Islet of Langerhans (tissue), 1 donor: ENCODE results near the gene PRR29.
"Not testable (repeated sequence)": the region's sequence is repeated elsewhere in the genome, so short reads cannot be mapped to it uniquely, and the experiment has no call there.

Source experiments
- FAIRE-seq: peaks from one replicate; lab custom pipeline; 2011; peaks lifted over from hg19 to GRCh38; lab: Jason Lieb, UNC

PRR29 gene

GRCh38 chr17:63974594-63975192 lies 23.5 kb upstream of the PRR29 start:
- FAIRE-seq = no peak

- no peak for FAIRE-seq
Measured at GRCh38 chr17:63975541-63976092, 22.5 kb upstream of the PRR29 start.

DNA sequence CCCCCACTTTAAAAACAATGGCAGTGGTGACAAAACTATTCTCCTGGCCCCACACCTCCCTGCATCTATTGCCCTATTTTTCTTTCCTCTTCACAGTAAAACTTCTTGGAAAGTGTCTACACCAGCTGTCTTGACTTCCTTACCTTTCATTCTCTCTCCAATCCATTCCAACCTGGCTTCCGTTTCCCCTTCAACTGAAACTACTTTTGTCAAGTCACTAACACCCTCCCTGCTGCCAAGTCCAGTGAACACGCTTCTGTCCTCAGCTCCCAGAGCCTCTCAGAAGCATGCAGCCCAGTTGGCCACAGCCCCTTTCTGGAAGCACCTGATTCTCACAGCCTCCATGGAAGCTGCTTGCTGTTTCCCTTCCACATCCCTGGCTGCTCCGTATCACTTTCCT lies 21.4 kb upstream of the PRR29 start:
- no peak for FAIRE-seq

DNA sequence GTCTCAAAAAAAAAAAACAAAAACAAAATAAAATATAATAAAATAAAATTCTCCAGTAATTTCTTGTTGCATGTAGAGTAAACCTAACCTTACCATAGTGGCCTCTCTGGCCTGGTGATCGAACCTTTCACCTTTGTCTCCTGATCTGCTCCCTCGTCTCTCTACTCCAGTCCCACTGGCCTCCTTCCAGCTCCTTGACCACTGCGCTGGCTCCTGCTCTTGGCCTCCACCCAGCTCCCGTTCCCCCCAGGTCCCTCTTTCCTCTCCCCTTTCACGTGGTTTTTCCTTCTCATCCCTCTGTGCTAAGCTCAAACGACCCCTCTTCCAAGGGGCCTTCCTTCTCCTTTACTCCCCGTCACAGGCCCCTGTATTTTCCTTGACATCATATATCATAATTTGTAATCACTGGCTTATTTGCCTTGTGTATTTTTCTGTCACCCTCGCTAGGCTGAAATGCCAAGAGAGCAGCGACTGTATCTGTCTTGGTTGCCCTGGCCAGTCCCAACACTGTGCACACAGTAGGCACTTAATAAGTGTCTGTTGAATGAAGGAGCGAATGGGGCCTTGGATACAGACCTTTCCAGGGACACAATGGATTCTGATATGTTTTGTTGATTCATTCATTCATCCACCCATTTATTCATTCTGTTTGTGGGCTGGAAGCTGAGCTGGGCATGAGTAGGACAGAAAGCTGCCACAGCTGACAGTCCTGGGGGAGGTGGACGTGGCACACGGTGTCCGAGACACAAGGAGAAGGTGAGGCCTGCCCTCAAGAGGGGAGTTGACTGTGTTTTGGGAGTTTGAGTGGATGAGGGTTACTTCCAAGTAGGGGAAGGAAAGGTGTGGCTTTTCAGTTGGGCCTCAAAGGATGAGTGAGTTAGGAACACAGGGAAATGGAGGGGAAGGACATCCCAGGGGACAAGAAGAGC lies 19.6 kb upstream of the PRR29 start:
- no peak for FAIRE-seq

GRCh38 chr17:63982641-63983040 lies 15.5 kb upstream of the PRR29 start:
- not testable (repeated sequence) for FAIRE-seq

DNA sequence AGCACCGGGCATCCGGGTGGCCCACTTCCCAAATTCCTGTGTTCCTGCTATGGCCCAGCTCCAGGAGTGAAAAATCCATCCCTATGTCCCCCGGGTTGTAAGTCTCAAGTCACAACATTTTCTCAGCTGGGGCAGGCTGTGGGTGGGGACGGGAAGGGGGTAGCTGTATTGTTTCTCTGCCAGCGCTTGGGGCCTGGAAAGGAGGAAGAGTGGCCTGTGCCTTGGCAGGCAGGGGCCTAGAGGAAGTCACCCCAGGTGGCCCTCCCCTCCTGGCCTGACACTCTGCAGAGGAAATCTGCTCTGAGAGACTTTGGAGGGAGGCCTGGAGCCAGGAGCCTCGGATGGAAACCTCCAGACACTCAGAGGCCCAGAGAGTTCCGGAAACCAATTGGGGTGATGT lies 14.8 kb upstream of the PRR29 start:
- FAIRE-seq = no peak

GRCh38 chr17:63984236-63984635 lies 13.9 kb upstream of the PRR29 start:
- no peak for FAIRE-seq

GRCh38 chr17:63984651-63985386 lies 13.3 kb upstream of the PRR29 start:
- no peak for FAIRE-seq

GRCh38 chr17:63985387-63986140 lies 12.6 kb upstream of the PRR29 start:
- FAIRE-seq = no peak

- no peak for FAIRE-seq
Measured at GRCh38 chr17:63986821-63987220, 11.3 kb upstream of the PRR29 start.

GRCh38 chr17:63987221-63988126 lies 10.7 kb upstream of the PRR29 start:
- FAIRE-seq = no peak

DNA sequence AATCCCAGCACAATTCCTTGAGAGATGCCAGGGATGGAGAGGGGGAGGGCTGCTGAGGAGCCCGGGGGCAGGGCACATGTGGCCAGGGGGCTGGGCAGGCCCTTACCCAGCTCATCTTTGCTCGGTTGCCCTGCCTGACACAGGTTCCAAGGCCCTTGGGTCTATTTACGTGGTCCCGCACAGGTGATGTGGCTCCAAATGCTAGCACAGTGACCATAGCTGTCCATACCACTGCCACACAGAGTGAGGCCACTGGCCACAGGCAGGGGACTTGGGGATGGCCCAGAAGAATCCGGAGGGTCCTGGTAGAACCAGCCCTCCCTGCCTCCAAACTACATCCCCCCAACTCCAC lies 10.0 kb upstream of the PRR29 start:
- no peak for FAIRE-seq

GRCh38 chr17:63988741-63989621 lies 9.2 kb upstream of the PRR29 start:
- FAIRE-seq = no peak

- no peak for FAIRE-seq
Measured at GRCh38 chr17:63989622-63990345, 8.4 kb upstream of the PRR29 start.

DNA sequence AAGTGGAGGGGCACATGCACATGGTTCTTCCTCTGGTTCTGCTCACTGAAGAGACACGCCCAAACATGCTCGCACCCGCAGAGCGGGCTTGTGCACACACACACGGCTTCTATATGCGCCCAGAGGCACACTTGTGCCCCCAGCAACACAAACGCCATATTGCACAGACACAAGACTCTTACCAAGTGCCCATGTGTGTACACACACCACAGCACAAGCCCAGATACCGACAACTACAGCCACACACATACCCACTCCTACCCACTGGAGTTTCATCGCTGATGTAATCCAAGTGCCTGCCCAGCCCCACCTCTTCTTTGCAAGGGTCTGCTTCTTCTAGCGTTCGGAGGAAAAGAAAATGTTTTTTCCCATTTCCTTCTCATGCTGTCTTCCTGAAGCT lies 6.5 kb upstream of the PRR29 start:
- no peak for FAIRE-seq

DNA sequence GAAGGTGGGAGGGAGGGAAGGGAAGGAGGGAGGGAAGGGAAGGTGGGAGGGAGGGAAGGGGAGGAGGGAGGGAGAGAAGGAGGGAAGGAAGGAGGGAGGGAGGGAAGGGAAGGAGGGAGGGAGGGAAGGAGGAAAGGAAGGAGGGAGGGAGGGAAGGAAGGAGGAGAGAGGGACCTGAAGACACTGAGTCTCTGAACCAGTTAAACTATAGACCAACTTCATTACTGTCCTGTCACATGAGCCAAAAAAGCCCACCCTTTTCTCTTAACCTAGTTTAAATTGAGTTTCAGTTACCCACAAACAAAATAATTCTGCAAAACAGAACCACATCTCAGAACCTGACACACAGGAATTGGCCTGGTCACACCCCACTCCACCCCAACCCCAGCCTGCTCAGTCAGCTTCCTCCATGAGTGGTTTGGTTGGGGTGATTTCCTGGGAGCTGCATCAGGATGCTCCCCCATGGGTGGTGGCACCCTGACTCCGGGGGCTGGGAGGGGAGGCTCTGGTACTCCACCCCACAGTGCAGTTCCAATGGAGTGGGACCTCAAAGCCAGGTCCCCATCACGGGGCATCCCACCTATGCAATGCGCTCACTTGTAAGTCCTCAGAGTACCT lies 4.7 kb upstream of the PRR29 start:
- FAIRE-seq = no peak

GRCh38 chr17:63995626-63996025 lies 2.5 kb upstream of the PRR29 start:
- FAIRE-seq = no peak

DNA sequence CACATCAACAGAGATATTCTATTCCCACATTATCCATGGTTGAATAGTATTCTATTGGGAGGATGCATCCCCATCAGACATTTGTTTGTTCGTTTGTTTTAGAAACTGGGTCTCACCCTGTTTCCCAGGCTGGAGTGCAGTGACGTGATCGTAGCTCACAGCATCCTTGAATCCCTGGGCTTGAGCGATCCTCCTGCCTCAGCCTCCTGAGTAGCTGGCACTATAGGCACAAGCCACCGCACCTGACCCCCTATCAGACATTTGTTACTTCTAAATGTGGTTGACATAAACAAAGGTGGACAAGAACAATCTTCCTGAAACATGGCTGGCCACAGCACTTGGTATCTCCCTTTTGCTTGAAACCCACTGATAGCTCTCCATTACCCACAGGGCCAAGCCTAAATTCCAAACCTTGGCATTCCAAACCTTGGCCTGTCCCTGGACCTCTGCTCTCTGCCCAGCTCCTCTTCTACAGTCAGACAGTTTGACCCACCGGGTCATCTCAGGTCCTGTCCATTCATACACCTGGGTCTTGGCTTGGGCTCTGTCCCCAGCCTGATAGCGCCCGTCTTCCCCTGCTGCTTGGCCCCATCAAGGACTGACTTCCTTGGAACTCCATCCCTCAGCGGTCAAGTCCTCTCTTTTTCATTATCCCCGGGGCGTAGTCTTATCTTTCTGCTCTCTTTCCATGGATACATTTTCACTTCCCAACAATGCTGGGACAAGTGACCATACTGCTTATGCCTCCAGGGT lies 1.5 kb upstream of the PRR29 start:
- no peak for FAIRE-seq
